OCI-LY7 (cell line): ENCODE measurements around the gene CYBB. TPM values are rescaled to one million over a fixed set of nuclear protein-coding genes. Genes with fewer than 3 reads are reported as not detected.

Experiments used
- BruUV-seq: library from RNA; stranded (reverse); fragments of 400-500 nt; replicated peaks from 2 replicates; lab custom pipeline; 2021; lab: Mats Ljungman, UMichigan
- CTCF ChIA-PET: fragments of 300-600 bp; sonication (Branson Sonifier 250); formaldehyde crosslinking; loops from one replicate; lab custom pipeline; 2022; ENCODE audit warnings: antibody characterized with exemption; ENCODE audit not compliant: unreplicated experiment; lab: Charles Lee
- POLR2A ChIA-PET: fragments of 300-600 bp; sonication (Branson Sonifier 250); formaldehyde crosslinking; loops from one replicate; lab custom pipeline; 2022; ENCODE audit warnings: antibody characterized with exemption; lab: Charles Lee
- DNase-seq: peaks from one replicate; pipeline ENCODE4 v3.0.0-alpha.2; 2015; ENCODE audit warnings: low spot score
- H2AFZ ChIP-seq: fragments of 200-600 bp; sonication (generic), shearing (Covaris generic); 2 replicates; pipeline ENCODE4 v1.6.1; 2014; ENCODE audit warnings: mild to moderate bottlenecking, antibody characterized with exemption, low read length, moderate library complexity
- H3K27ac ChIP-seq: fragments of 200-600 bp; sonication (generic); 2 replicates; pipeline ENCODE4 v1.5.1; 2014; ENCODE audit warnings: mixed run types, low read depth, mild to moderate bottlenecking, moderate library complexity, low read length, inconsistent platforms; ENCODE audit not compliant: poor library complexity, severe bottlenecking
- H3K36me3 ChIP-seq: fragments of 200-600 bp; sonication (generic); 2 replicates; pipeline ENCODE4 v1.6.1; 2014; ENCODE audit warnings: mild to moderate bottlenecking, antibody characterized with exemption, low read length, moderate library complexity, mixed read lengths; ENCODE audit not compliant: insufficient read depth
- H3K4me1 ChIP-seq: fragments of 200-600 bp; sonication (generic); 2 replicates; pipeline ENCODE4 v1.5.1; 2014; ENCODE audit warnings: mild to moderate bottlenecking, low read length; ENCODE audit not compliant: insufficient read depth, poor library complexity, severe bottlenecking
- H3K4me2 ChIP-seq: fragments of 200-600 bp; sonication (generic); 2 replicates; pipeline ENCODE4 v1.6.1; 2014; ENCODE audit warnings: mild to moderate bottlenecking, low read length
- H3K4me3 ChIP-seq: fragments of 200-600 bp; sonication (generic); 2 replicates; pipeline ENCODE4 v1.5.1; 2014; ENCODE audit warnings: mild to moderate bottlenecking, low read depth, low read length; ENCODE audit not compliant: poor library complexity, severe bottlenecking
- H3K79me2 ChIP-seq: fragments of 200-600 bp; sonication (generic); 2 replicates; pipeline ENCODE4 v1.6.1; 2016; ENCODE audit warnings: low read depth, mild to moderate bottlenecking, low read length, moderate library complexity, mixed read lengths; ENCODE audit not compliant: insufficient read depth
- H3K9me2 ChIP-seq: fragments of 200-600 bp; sonication (generic); 2 replicates; pipeline ENCODE4 v1.6.1; 2016; ENCODE audit warnings: mild to moderate bottlenecking, low read length, mixed read lengths; ENCODE audit not compliant: insufficient read depth
- H3K9me3 ChIP-seq: fragments of 200-600 bp; sonication (generic); 2 replicates; pipeline ENCODE4 v1.6.1; 2014; ENCODE audit warnings: mild to moderate bottlenecking, mixed run types, low read length, mixed read lengths
- H4K20me1 ChIP-seq: fragments of 200-600 bp; sonication (generic); 2 replicates; pipeline ENCODE4 v1.6.1; 2014; ENCODE audit warnings: mild to moderate bottlenecking, antibody characterized with exemption, low read length, moderate library complexity, mixed read lengths; ENCODE audit not compliant: insufficient read depth
- CTCF ChIP-seq: fragments of 200-600 bp; sonication (generic); conservative IDR thresholded peaks from 2 replicates; pipeline ENCODE4 v1.5.1; 2014; ENCODE audit warnings: mild to moderate bottlenecking, antibody characterized with exemption, low read length, moderate library complexity, mixed read lengths
- EZH2phosphoT487 ChIP-seq: fragments of 200-600 bp; sonication (generic); IDR thresholded peaks from 2 replicates; pipeline ENCODE4 v1.6.1; 2018; ENCODE audit warnings: low read depth, borderline replicate concordance, mild to moderate bottlenecking, mixed run types, antibody characterized with exemption, low read length, moderate library complexity, mixed read lengths
- intact Hi-C: fragments of 100-400 bp; cut with micrococcal nuclease; formaldehyde crosslinking; loops from one replicate; pipeline ENCODE4 v1.10.0; 2022; ENCODE audit not compliant: unreplicated experiment
- total RNA-seq, 2 experiments: library from RNA; depleted of rRNA in 1 of 2; stranded (reverse); fragments of >200 nt in 1 of 2; shearing (Covaris generic) in 1 of 2; gene quantifications; 2 replicates each; pipeline ENCODE4 v1.2.3, GENCODE V29; 2014 to 2022

Gene CYBB
- total RNA-seq, 2 experiments from 2014 or later = 25.4 to 38.3 TPM

GRCh38 chrX:37753384-37753783 is 26.5 kb upstream of the CYBB start:
- Histone ChIP-seq H3K9me2 (no peaks in the 10 kb centered on the region), H3K36me3 (no peaks in the 10 kb centered on the region; the same call in 1 of the 2 replicates), H3K79me2 (no peaks in the 10 kb centered on the region), H3K4me2 (peak overlapping the region; percentile 80), H4K20me1 (no peaks in the 10 kb centered on the region), H3K9me3 (peaks cover 10% of the 10 kb centered on the region; the same call in 1 of the 2 replicates), H3K4me1 (peaks cover 57% of the 10 kb centered on the region), H3K27ac (peak overlapping the region; percentile 100), H2AFZ (peak overlapping the region; percentile 75; the same call in 1 of the 2 replicates), H3K4me3 (peak overlapping the region; percentile 8)
- no peak for TF ChIP-seq EZH2phosphoT487
- no peak for TF ChIP-seq CTCF
- BruUV-seq = no TSS peak
- DNase-seq = no peak
- CTCF ChIA-PET = interaction anchor here (0.9 to 1.6 kb wide), 2 partner anchors 34 to 70 kb away, joined by 3 to 7 read pairs; no protein-coding TSS in a partner anchor
- POLR2A ChIA-PET = interaction anchor here (0.6 to 7.1 kb wide), 8 partner anchors 9 to 248 kb away, joined by 3 to 85 read pairs (median 8); partner anchors contain the start of gene CYBB
- intact Hi-C loops = no loop called here

GRCh38 chrX:37754516-37754915 is 25.3 kb upstream of the CYBB start:
- H3K27ac ChIP-seq = peak overlapping the region; percentile 100
- BruUV-seq = no TSS peak
- TF ChIP-seq EZH2phosphoT487 = no peak
- no peak for TF ChIP-seq CTCF
- CTCF ChIA-PET = interaction anchor here (1.6 kb wide), 1 partner anchor 69 kb away, joined by 7 read pairs; no protein-coding TSS in a partner anchor
- no peaks in the 10 kb centered on the region for H4K20me1 ChIP-seq
- H3K36me3 ChIP-seq = no peaks in the 10 kb centered on the region; the same call in 1 of the 2 replicates
- no peak for DNase-seq
- H3K4me1 ChIP-seq = peaks cover 68% of the 10 kb centered on the region
- peak overlapping the region; percentile 34; the same call in 1 of the 2 replicates for H2AFZ ChIP-seq
- POLR2A ChIA-PET = interaction anchor here (0.5 to 7.1 kb wide), 7 partner anchors 7 to 423 kb away, joined by 3 to 85 read pairs (median 3); partner anchors contain the start of gene CYBB
- no peaks in the 10 kb centered on the region for H3K79me2 ChIP-seq
- H3K4me3 ChIP-seq = peak overlapping the region; percentile 46
- peaks cover 10% of the 10 kb centered on the region; the same call in 1 of the 2 replicates for H3K9me3 ChIP-seq
- H3K4me2 ChIP-seq = peak overlapping the region; percentile 80
- H3K9me2 ChIP-seq = no peaks in the 10 kb centered on the region
- intact Hi-C loops = no loop called here

GRCh38 chrX:37755025-37755424 is 24.8 kb upstream of the CYBB start:
- Histone ChIP-seq H3K79me2 (no peaks in the 10 kb centered on the region), H3K9me3 (peaks cover 10% of the 10 kb centered on the region; the same call in 1 of the 2 replicates), H3K36me3 (no peaks in the 10 kb centered on the region; the same call in 1 of the 2 replicates), H4K20me1 (no peaks in the 10 kb centered on the region), H3K4me2 (peak overlapping the region; percentile 80), H3K27ac (peak overlapping the region; percentile 100), H2AFZ (peak overlapping the region; percentile 34; the same call in 1 of the 2 replicates), H3K9me2 (no peaks in the 10 kb centered on the region), H3K4me1 (peaks cover 73% of the 10 kb centered on the region), H3K4me3 (peak overlapping the region; percentile 46)
- no TSS peak for BruUV-seq
- POLR2A ChIA-PET = interaction anchor here (0.8 to 7.1 kb wide), 7 partner anchors 9 to 69 kb away, joined by 3 to 85 read pairs (median 3); partner anchors contain the start of gene CYBB
- CTCF ChIA-PET = interaction anchor here (1.0 to 1.6 kb wide), 3 partner anchors 9 to 69 kb away, joined by 4 to 7 read pairs (median 6); no protein-coding TSS in a partner anchor
- TF ChIP-seq EZH2phosphoT487 (no peak), CTCF (no peak)
- intact Hi-C loops = loop anchor here (1.0 kb wide), 2 partner anchors 32 to 63 kb away; no protein-coding TSS in a partner anchor
- DNase-seq = peak; percentile 86
